Neural progenitor cell (in vitro differentiated cells): ENCODE results near the gene CHORDC1. TPM values are rescaled to one million over a fixed set of nuclear protein-coding genes. Genes with fewer than 3 reads are reported as not detected.

ENCODE experiments used
- DNase-seq: peaks from one replicate; pipeline ENCODE4 v3.0.0-alpha.2; 2016; ENCODE audit warnings: low spot score
- H2AFZ ChIP-seq: fragments of 200-600 bp; sonication (generic); replicated peaks from 2 replicates; pipeline ENCODE4 v1.6.1; 2016; ENCODE audit warnings: antibody characterized with exemption
- H3F3A ChIP-seq: fragments of 200-600 bp; sonication (generic); 2 replicates; pipeline ENCODE4 v1.6.1; 2016; ENCODE audit warnings: antibody characterized with exemption, low read depth
- H3K27ac ChIP-seq: fragments of 200-600 bp; sonication (generic); 2 replicates; pipeline ENCODE4 v1.5.1; 2016; ENCODE audit warnings: mild to moderate bottlenecking
- H3K27me3 ChIP-seq: fragments of 200-600 bp; sonication (generic); 2 replicates; pipeline ENCODE4 v1.6.1; 2016; ENCODE audit warnings: mild to moderate bottlenecking, moderate library complexity
- H3K36me3 ChIP-seq: fragments of 200-600 bp; sonication (generic); 2 replicates; pipeline ENCODE4 v1.5.1; 2016
- H3K4me1 ChIP-seq: fragments of 200-600 bp; sonication (generic); 2 replicates; pipeline ENCODE4 v1.6.1; 2016; ENCODE audit warnings: mixed run types
- H3K4me2 ChIP-seq: fragments of 200-600 bp; sonication (generic); 2 replicates; pipeline ENCODE4 v1.6.1; 2016
- H3K4me3 ChIP-seq: fragments of 200-600 bp; sonication (generic); 2 replicates; pipeline ENCODE4 v1.5.1; 2016
- H3K79me2 ChIP-seq: fragments of 200-600 bp; sonication (generic); 2 replicates; pipeline ENCODE4 v1.6.1; 2016; ENCODE audit warnings: low read depth
- H3K9ac ChIP-seq: fragments of 200-600 bp; sonication (generic); 2 replicates; pipeline ENCODE4 v1.6.1; 2016
- H3K9me3 ChIP-seq: fragments of 200-600 bp; sonication (generic); 2 replicates; pipeline ENCODE4 v1.5.1; 2016; ENCODE audit warnings: low read depth
- H4K20me1 ChIP-seq: fragments of 200-600 bp; sonication (generic); 2 replicates; pipeline ENCODE4 v1.6.1; 2016; ENCODE audit warnings: low read depth
- H3K27ac Mint-ChIP-seq: 3 replicates; pipeline ENCODE4 v1.8.0; 2021; ENCODE audit warnings: mixed read lengths
- H3K27me3 Mint-ChIP-seq: 2 replicates; pipeline ENCODE4 v1.8.0; 2022; ENCODE audit warnings: low read depth, mild to moderate bottlenecking, inconsistent platforms, moderate library complexity, mixed read lengths; ENCODE audit not compliant: insufficient read depth
- H3K36me3 Mint-ChIP-seq: 3 replicates; pipeline ENCODE4 v1.8.0; 2021; ENCODE audit warnings: mixed read lengths
- H3K4me1 Mint-ChIP-seq: 3 replicates; pipeline ENCODE4 v1.8.0; 2021; ENCODE audit warnings: mixed read lengths
- H3K4me3 Mint-ChIP-seq: 3 replicates; pipeline ENCODE4 v1.8.0; 2021; ENCODE audit warnings: mild to moderate bottlenecking, moderate library complexity, mixed read lengths
- H3K9me3 Mint-ChIP-seq: 3 replicates; pipeline ENCODE4 v1.8.0; 2020; ENCODE audit warnings: mixed read lengths
- CTCF ChIP-seq: fragments of 200-600 bp; sonication (generic); IDR thresholded peaks from 2 replicates; pipeline ENCODE4 v1.5.1; 2017; ENCODE audit warnings: antibody characterized with exemption, mild to moderate bottlenecking
- EZH2 ChIP-seq: fragments of 200-600 bp; sonication (generic); IDR thresholded peaks from 2 replicates; pipeline ENCODE4 v1.6.1; 2017; ENCODE audit warnings: antibody characterized with exemption, mild to moderate bottlenecking, moderate library complexity
- EZH2phosphoT487 ChIP-seq: fragments of 200-600 bp; sonication (generic); IDR thresholded peaks from 2 replicates; pipeline ENCODE4 v1.6.1; 2017; ENCODE audit warnings: antibody characterized with exemption
- total RNA-seq: library from RNA; depleted of rRNA; stranded (reverse); fragments of >200 nt; gene quantifications from 2 replicates; pipeline ENCODE4 v1.2.3, GENCODE V29; 2015; ENCODE audit warnings: low replicate concordance

CHORDC1 gene
- total RNA-seq, 1 donor from 2014 or later, result 120 TPM

- Histone ChIP-seq H3K4me1 (no peaks in the 10 kb centered on the region), H3K79me2 (no peaks in the 10 kb centered on the region), H3K9me3 (no peaks in the 10 kb centered on the region), H3K4me2 (no peak overlapping the region), H3K4me3 (no peak overlapping the region), H3F3A (no peaks in the 10 kb centered on the region), H3K27ac (no peak overlapping the region), H4K20me1 (no peaks in the 10 kb centered on the region), H3K36me3 (no peaks in the 10 kb centered on the region), H3K9ac (no peak overlapping the region), H2AFZ (no peak overlapping the region), H3K27me3 (no peaks in the 10 kb centered on the region)
- DNase-seq, result no peak
- Mint-ChIP-seq H3K27me3 (peaks cover 3% of the 10 kb centered on the region), H3K27ac (no peak overlapping the region), H3K9me3 (no peaks in the 10 kb centered on the region), H3K4me1 (no peaks in the 10 kb centered on the region), H3K36me3 (no peaks in the 10 kb centered on the region), H3K4me3 (no peak overlapping the region)
- TF ChIP-seq CTCF (no peak), EZH2phosphoT487 (no peak), EZH2 (no peak)
Measured at GRCh38 chr11:90254065-90254464, 31.2 kb upstream of the CHORDC1 start.

- Mint-ChIP-seq H3K4me1 (no peaks in the 10 kb centered on the region), H3K9me3 (no peaks in the 10 kb centered on the region), H3K4me3 (no peak overlapping the region), H3K27me3 (peaks cover 3% of the 10 kb centered on the region), H3K27ac (no peak overlapping the region), H3K36me3 (no peaks in the 10 kb centered on the region)
- H3F3A ChIP-seq, result no peaks in the 10 kb centered on the region
- no peaks in the 10 kb centered on the region for H3K79me2 ChIP-seq
- DNase-seq, result no peak
- no peaks in the 10 kb centered on the region for H3K27me3 ChIP-seq
- no peaks in the 10 kb centered on the region for H4K20me1 ChIP-seq
- H3K9ac ChIP-seq, result no peak overlapping the region
- H3K4me1 ChIP-seq, result no peaks in the 10 kb centered on the region
- H3K4me3 ChIP-seq, result no peak overlapping the region
- H3K9me3 ChIP-seq, result no peaks in the 10 kb centered on the region
- H3K36me3 ChIP-seq, result no peaks in the 10 kb centered on the region
- TF ChIP-seq EZH2phosphoT487, result no peak
- no peak for TF ChIP-seq CTCF
- TF ChIP-seq EZH2, result no peak
- no peak overlapping the region for H3K27ac ChIP-seq
- no peak overlapping the region for H3K4me2 ChIP-seq
- H2AFZ ChIP-seq, result peak overlapping the region; percentile 12
Measured at GRCh38 chr11:90252053-90252452, 29.2 kb upstream of the CHORDC1 start.

- Histone ChIP-seq H3K9me3 (no peaks in the 10 kb centered on the region), H2AFZ (peak overlapping the region; percentile 75), H3K9ac (no peak overlapping the region), H3K4me2 (no peak overlapping the region), H3K4me3 (no peak overlapping the region), H3K4me1 (no peaks in the 10 kb centered on the region), H3K27ac (no peak overlapping the region), H3K79me2 (no peaks in the 10 kb centered on the region), H3K36me3 (no peaks in the 10 kb centered on the region), H4K20me1 (no peaks in the 10 kb centered on the region), H3K27me3 (no peaks in the 10 kb centered on the region), H3F3A (no peaks in the 10 kb centered on the region)
- no peaks in the 10 kb centered on the region for H3K9me3 Mint-ChIP-seq
- no peak for TF ChIP-seq CTCF
- no peak for TF ChIP-seq EZH2
- TF ChIP-seq EZH2phosphoT487, result no peak
- H3K27me3 Mint-ChIP-seq, result peaks cover 2% of the 10 kb centered on the region
- H3K4me1 Mint-ChIP-seq, result no peaks in the 10 kb centered on the region
- H3K36me3 Mint-ChIP-seq, result no peaks in the 10 kb centered on the region
- no peak overlapping the region for H3K4me3 Mint-ChIP-seq
- H3K27ac Mint-ChIP-seq, result no peak overlapping the region
- no peak for DNase-seq
Measured at GRCh38 chr11:90251599-90251998, 28.8 kb upstream of the CHORDC1 start.

GRCh38 chr11:90250970-90251369 is 28.1 kb upstream of the CHORDC1 start:
- Mint-ChIP-seq H3K4me1 (no peaks in the 10 kb centered on the region), H3K4me3 (no peak overlapping the region), H3K9me3 (no peaks in the 10 kb centered on the region), H3K36me3 (no peaks in the 10 kb centered on the region), H3K27ac (no peak overlapping the region), H3K27me3 (no peaks in the 10 kb centered on the region)
- Histone ChIP-seq H3K9ac (no peak overlapping the region), H3K9me3 (no peaks in the 10 kb centered on the region), H3F3A (no peaks in the 10 kb centered on the region), H3K36me3 (no peaks in the 10 kb centered on the region), H3K27me3 (no peaks in the 10 kb centered on the region), H3K4me1 (no peaks in the 10 kb centered on the region), H2AFZ (no peak overlapping the region), H3K4me3 (no peak overlapping the region), H3K4me2 (no peak overlapping the region), H3K27ac (no peak overlapping the region), H3K79me2 (no peaks in the 10 kb centered on the region), H4K20me1 (no peaks in the 10 kb centered on the region)
- no peak for TF ChIP-seq EZH2
- no peak for TF ChIP-seq EZH2phosphoT487
- TF ChIP-seq CTCF, result no peak
- no peak for DNase-seq
